ENCODE measurements around the gene ZNF473.

GRCh38 chr19:50050406-50051227 is 24.8 kb downstream of the ZNF473 start:
- TF ChIP-seq ARNT (IDR thresholded peaks at IDR 0.05), result no peak
- no peak for TF ChIP-seq BHLHE40 (IDR thresholded peaks at IDR 0.05; ENCODE audit: borderline replicate concordance)
- TF ChIP-seq ZNF384 (IDR thresholded peaks at IDR 0.05), result no peak
- no peak for TF ChIP-seq FOXM1 (IDR thresholded peaks at IDR 0.05; ENCODE audit: borderline replicate concordance)
- TF ChIP-seq FOXA1 (IDR thresholded peaks at IDR 0.05), result no peak
- TF ChIP-seq FOXK2 (IDR thresholded peaks at IDR 0.05), result no peak
- no peak for TF ChIP-seq CTBP1 (IDR thresholded peaks at IDR 0.05; ENCODE audit: borderline replicate concordance)
- TF ChIP-seq HDGF (IDR thresholded peaks at IDR 0.05; ENCODE audit: borderline replicate concordance), result no peak
- TF ChIP-seq PKNOX1 (IDR thresholded peaks at IDR 0.05), result peak; percentile 57
- TF ChIP-seq ELF4 (IDR thresholded peaks at IDR 0.05), result no peak
- no peak for TF ChIP-seq TARDBP (IDR thresholded peaks at IDR 0.05)
- TF ChIP-seq NFRKB (IDR thresholded peaks at IDR 0.05), result no peak
